Ovary (tissue), 3 donors: ENCODE data around the gene HOXA2.

Source experiments
- EP300 ChIP-seq: sonication (generic); formaldehyde crosslinking; IDR thresholded peaks from one replicate; pipeline ENCODE4 v1.6.1; 2017; ENCODE audit warnings: antibody characterized with exemption
- POLR2A ChIP-seq: fragments of 450-650 bp; IDR thresholded peaks from one replicate; pipeline ENCODE4 v1.6.1; 2017; ENCODE audit warnings: antibody characterized with exemption, mild to moderate bottlenecking, moderate library complexity
- TF ChIP-seq, protein P1 (sequence below), 3 donors: fragments of 450-650 bp in 2 of 3; fragments of 200-600 bp in 1 of 3; IDR thresholded peaks; one replicate each; pipeline versions ENCODE4 v1.5.1 to v1.8.0; 2016 to 2022; ENCODE audit warnings: antibody characterized with exemption in 3 of 3, mild to moderate bottlenecking in 1 of 3
- donor health status: DM: no; HTN: no; CAD: no.

- TF ChIP-seq, protein P1, sequence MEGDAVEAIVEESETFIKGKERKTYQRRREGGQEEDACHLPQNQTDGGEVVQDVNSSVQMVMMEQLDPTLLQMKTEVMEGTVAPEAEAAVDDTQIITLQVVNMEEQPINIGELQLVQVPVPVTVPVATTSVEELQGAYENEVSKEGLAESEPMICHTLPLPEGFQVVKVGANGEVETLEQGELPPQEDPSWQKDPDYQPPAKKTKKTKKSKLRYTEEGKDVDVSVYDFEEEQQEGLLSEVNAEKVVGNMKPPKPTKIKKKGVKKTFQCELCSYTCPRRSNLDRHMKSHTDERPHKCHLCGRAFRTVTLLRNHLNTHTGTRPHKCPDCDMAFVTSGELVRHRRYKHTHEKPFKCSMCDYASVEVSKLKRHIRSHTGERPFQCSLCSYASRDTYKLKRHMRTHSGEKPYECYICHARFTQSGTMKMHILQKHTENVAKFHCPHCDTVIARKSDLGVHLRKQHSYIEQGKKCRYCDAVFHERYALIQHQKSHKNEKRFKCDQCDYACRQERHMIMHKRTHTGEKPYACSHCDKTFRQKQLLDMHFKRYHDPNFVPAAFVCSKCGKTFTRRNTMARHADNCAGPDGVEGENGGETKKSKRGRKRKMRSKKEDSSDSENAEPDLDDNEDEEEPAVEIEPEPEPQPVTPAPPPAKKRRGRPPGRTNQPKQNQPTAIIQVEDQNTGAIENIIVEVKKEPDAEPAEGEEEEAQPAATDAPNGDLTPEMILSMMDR (IDR thresholded peaks at IDR 0.05) = no peak
- TF ChIP-seq POLR2A (no peak), EP300 (no peak)
Measured at GRCh38 chr7:27139334-27140125, 37.0 kb upstream of the HOXA2 start.
